Vagina (tissue), 2 donors: Measurements from ENCODE around the gene RAB20. TPM values are rescaled to one million over a fixed set of nuclear protein-coding genes. Genes with fewer than 3 reads are reported as not detected.

Experiments
- DNase-seq, 2 donors: peaks; one replicate each; pipeline ENCODE4 v3.0.0-alpha.2; 2017; ENCODE audit errors: extremely low spot score in 2 of 2
- H3K27ac ChIP-seq: fragments of 200-600 bp; sonication (generic); one replicate; pipeline ENCODE4 v1.5.1; 2019
- H3K27me3 ChIP-seq: fragments of 200-600 bp; sonication (generic); one replicate; pipeline ENCODE4 v1.5.1; 2019
- H3K36me3 ChIP-seq, 2 donors: fragments of 200-600 bp; sonication (generic); one replicate each; pipeline ENCODE4 v1.5.1; 2017 to 2019
- H3K4me1 ChIP-seq: fragments of 200-600 bp; sonication (generic); one replicate; pipeline ENCODE4 v1.5.1; 2019
- H3K4me3 ChIP-seq, 2 donors: fragments of 200-600 bp; sonication (generic); 1 replicate in 1 of 2; 2 replicates in 1 of 2; pipeline ENCODE4 v1.5.1; 2016 to 2019
- H3K9me3 ChIP-seq: fragments of 200-600 bp; sonication (generic); one replicate; pipeline ENCODE4 v1.5.1; 2019
- POLR2A ChIP-seq, 2 donors: fragments of 450-650 bp; IDR thresholded peaks; one replicate each; pipeline ENCODE4 v1.6.1; 2017; ENCODE audit warnings: antibody characterized with exemption in 2 of 2, mild to moderate bottlenecking in 2 of 2, moderate library complexity in 2 of 2
- POLR2AphosphoS5 ChIP-seq, 2 donors: sonication (generic); formaldehyde crosslinking; IDR thresholded peaks; one replicate each; pipeline ENCODE4 v1.9.0; 2017; ENCODE audit warnings: antibody characterized with exemption in 2 of 2, mild to moderate bottlenecking in 2 of 2, low read depth in 1 of 2; ENCODE audit not compliant: insufficient read depth in 1 of 2
- intact Hi-C: fragments of 100-400 bp; cut with DNase I; formaldehyde crosslinking; loops from one replicate; pipeline ENCODE4 v1.15.1; 2023
- total RNA-seq: library from RNA; depleted of rRNA; stranded (reverse); fragments of >200 nt; gene quantifications from one replicate; pipeline ENCODE4 v1.2.3, GENCODE V29; 2016
- TF ChIP-seq, protein P1 (sequence below), 3 experiments: fragments of 450-650 bp in 2 of 3; fragments of 200-600 bp in 1 of 3; sonication (generic) in 1 of 3; IDR thresholded peaks; one replicate each; pipeline ENCODE4 v1.5.1; 2017 to 2019; ENCODE audit warnings: antibody characterized with exemption in 3 of 3, mild to moderate bottlenecking in 2 of 3, moderate library complexity in 2 of 3

The RAB20 gene
- total RNA-seq, 1 donor from 2014 or later, result 15.2 TPM

DNA sequence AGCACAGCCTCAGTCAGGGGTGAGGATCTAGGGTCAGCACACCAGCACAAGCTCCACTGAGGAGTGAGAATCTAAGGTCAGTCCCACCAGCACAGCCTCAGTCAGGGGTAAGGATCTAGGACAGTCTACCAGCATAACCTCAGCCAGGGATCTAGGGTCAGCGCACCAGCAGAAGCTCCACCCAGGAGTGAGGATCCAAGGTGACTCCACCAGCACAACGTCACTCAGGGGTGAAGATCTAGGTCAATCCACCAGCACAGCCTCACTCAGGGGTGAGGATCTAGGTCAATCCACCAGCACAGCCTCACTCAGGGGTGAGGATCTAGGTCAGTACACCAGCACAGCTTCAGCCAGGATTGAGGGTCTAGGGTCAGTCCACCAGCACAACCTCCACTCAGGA lies 64.5 kb downstream of the RAB20 start:
- Histone ChIP-seq H3K4me3 (no peak overlapping the region), H3K4me1 (no peaks in the 10 kb centered on the region), H3K36me3 (peaks cover 0 to 45% of the 10 kb centered on the region in 2 donors), H3K27ac (no peak overlapping the region), H3K9me3 (no peaks in the 10 kb centered on the region), H3K27me3 (no peaks in the 10 kb centered on the region)
- no peak for DNase-seq
- TF ChIP-seq POLR2A (IDR thresholded peaks at IDR 0.05) (no peak), POLR2AphosphoS5 (IDR thresholded peaks at IDR 0.05; ENCODE audit: insufficient read depth in 1 of 2, low read depth in 1 of 2) (no peak)
- TF ChIP-seq, protein P1, sequence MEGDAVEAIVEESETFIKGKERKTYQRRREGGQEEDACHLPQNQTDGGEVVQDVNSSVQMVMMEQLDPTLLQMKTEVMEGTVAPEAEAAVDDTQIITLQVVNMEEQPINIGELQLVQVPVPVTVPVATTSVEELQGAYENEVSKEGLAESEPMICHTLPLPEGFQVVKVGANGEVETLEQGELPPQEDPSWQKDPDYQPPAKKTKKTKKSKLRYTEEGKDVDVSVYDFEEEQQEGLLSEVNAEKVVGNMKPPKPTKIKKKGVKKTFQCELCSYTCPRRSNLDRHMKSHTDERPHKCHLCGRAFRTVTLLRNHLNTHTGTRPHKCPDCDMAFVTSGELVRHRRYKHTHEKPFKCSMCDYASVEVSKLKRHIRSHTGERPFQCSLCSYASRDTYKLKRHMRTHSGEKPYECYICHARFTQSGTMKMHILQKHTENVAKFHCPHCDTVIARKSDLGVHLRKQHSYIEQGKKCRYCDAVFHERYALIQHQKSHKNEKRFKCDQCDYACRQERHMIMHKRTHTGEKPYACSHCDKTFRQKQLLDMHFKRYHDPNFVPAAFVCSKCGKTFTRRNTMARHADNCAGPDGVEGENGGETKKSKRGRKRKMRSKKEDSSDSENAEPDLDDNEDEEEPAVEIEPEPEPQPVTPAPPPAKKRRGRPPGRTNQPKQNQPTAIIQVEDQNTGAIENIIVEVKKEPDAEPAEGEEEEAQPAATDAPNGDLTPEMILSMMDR (IDR thresholded peaks at IDR 0.05), result no peak
- intact Hi-C loops, result no loop called here

DNA sequence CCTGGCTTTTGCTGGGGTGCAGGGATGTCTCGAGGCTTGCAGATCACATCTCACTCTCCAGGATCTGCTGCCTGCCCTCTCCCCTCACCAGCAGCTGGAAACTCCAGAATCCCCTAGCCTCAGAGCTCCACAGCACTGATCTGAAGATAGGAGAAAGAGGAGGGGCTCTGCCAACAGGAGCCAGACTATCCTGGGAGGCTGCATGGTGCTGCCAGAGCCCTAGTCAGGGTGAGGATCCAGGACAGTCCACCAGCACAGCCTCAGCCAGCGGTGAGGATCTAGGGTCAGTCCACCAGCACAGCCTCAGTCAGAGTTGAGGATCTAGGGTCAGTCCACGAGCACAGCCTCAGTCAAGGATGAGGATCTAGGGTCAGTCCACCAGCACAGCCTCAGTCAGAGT lies 65.2 kb downstream of the RAB20 start:
- Histone ChIP-seq H3K27ac (no peak overlapping the region), H3K4me3 (no peak overlapping the region), H3K36me3 (peaks cover 0 to 48% of the 10 kb centered on the region in 2 donors), H3K9me3 (no peaks in the 10 kb centered on the region), H3K27me3 (no peaks in the 10 kb centered on the region), H3K4me1 (no peaks in the 10 kb centered on the region)
- TF ChIP-seq POLR2AphosphoS5 (IDR thresholded peaks at IDR 0.05; ENCODE audit: insufficient read depth in 1 of 2, low read depth in 1 of 2) (no peak), POLR2A (IDR thresholded peaks at IDR 0.05) (no peak)
- TF ChIP-seq, protein P1 (IDR thresholded peaks at IDR 0.05), result no peak
- intact Hi-C loops, result no loop called here
- DNase-seq, result no peak

DNA sequence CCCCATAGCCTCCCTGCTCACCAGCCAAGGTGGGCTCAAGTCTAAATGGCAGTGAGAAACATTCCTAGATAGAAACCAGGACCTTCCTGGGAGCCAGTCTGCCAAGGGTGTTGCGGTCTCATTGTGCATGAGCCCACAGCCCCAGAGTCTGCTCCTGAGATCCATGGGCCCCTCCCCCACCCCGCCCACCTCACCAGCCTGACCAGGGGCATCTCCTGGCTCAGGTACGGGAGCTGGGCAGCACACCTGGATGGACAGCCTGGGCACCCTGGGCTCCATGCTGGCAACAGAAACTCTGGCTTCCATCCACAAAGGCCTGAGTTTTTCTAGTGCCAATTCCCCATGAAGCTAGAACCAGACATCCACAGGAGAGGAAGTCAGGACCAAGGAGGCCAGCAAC lies 65.6 kb downstream of the RAB20 start:
- intact Hi-C loops, result no loop called here
- no peak for TF ChIP-seq POLR2AphosphoS5 (IDR thresholded peaks at IDR 0.05; ENCODE audit: insufficient read depth in 1 of 2, low read depth in 1 of 2)
- TF ChIP-seq, protein P1 (IDR thresholded peaks at IDR 0.05), result no peak
- TF ChIP-seq POLR2A (IDR thresholded peaks at IDR 0.05), result no peak
- no peaks in the 10 kb centered on the region for H3K27me3 ChIP-seq
- H3K9me3 ChIP-seq, result no peaks in the 10 kb centered on the region
- DNase-seq, result no peak
- H3K4me1 ChIP-seq, result no peaks in the 10 kb centered on the region
- H3K36me3 ChIP-seq, result peaks cover 0 to 44% of the 10 kb centered on the region in 2 donors
- H3K4me3 ChIP-seq, result no peak overlapping the region
- H3K27ac ChIP-seq, result no peak overlapping the region

DNA sequence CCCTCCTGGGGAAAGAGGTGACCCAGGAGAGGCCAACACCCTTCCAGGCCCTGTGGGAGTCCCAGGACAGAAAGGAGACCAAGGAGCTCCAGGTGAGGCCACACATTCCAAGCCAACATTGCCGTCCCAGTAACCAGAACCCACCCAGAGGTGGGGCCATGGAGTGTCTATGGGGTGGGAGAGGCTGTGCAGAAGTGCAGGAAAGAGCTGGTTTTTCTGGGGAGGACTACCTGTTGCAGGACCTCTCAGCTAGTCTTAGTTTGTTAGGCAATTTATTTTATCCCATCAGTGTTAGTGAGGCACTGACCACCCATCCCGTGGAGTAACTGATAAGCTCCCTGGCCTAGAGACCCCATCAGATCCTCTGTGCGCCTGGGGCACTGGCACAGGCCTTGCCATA lies 66.1 kb downstream of the RAB20 start:
- H3K4me1 ChIP-seq, result no peaks in the 10 kb centered on the region
- peaks cover 0 to 39% of the 10 kb centered on the region in 2 donors for H3K36me3 ChIP-seq
- intact Hi-C loops, result no loop called here

DNA sequence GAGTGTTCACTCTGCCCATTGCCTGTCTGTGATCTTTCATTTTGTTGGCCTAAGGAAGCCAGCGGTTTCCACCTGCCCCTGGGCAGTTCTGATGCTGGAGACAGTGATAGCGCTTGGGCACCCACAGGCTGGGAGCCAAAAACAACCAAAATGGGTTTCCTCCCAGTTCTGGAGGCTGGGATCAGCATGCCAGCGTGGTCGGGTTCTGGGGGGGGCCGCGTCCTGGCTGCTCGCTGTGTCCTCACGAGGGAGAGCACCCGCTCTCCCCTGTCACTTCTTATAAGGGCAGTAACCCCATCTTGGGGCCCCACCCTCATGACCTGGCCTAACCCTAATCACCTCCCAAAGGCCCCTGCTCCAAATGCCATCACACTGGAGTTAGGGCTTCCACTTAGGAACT lies 67.9 kb downstream of the RAB20 start:
- Histone ChIP-seq H3K4me1 (no peaks in the 10 kb centered on the region), H3K9me3 (no peaks in the 10 kb centered on the region), H3K27me3 (no peaks in the 10 kb centered on the region), H3K27ac (no peak overlapping the region), H3K4me3 (no peak overlapping the region), H3K36me3 (peaks cover 0 to 40% of the 10 kb centered on the region in 2 donors)
- no peak for DNase-seq
- TF ChIP-seq POLR2AphosphoS5 (IDR thresholded peaks at IDR 0.05; ENCODE audit: insufficient read depth in 1 of 2, low read depth in 1 of 2) (no peak), POLR2A (IDR thresholded peaks at IDR 0.05) (no peak)
- TF ChIP-seq, protein P1 (IDR thresholded peaks at IDR 0.05), result no peak
- intact Hi-C loops, result no loop called here

More for the DNA sequence above, 66.1 kb downstream of the RAB20 start:
- TF ChIP-seq, protein P1 (IDR thresholded peaks at IDR 0.05), result no peak
- no peak for TF ChIP-seq POLR2AphosphoS5 (IDR thresholded peaks at IDR 0.05; ENCODE audit: insufficient read depth in 1 of 2, low read depth in 1 of 2)
- no peak for TF ChIP-seq POLR2A (IDR thresholded peaks at IDR 0.05)
- no peaks in the 10 kb centered on the region for H3K27me3 ChIP-seq
- no peak overlapping the region for H3K4me3 ChIP-seq
- H3K27ac ChIP-seq, result no peak overlapping the region
- no peak for DNase-seq
- no peaks in the 10 kb centered on the region for H3K9me3 ChIP-seq
